Non-pigmented ciliary epithelial cell (primary cell): ENCODE results near the gene RAB3B.

Experiments used
- DNase-seq: peaks from one replicate; pipeline ENCODE4 v3.0.0-alpha.2; 2010; ENCODE audit warnings: low read depth

Gene RAB3B

DNA sequence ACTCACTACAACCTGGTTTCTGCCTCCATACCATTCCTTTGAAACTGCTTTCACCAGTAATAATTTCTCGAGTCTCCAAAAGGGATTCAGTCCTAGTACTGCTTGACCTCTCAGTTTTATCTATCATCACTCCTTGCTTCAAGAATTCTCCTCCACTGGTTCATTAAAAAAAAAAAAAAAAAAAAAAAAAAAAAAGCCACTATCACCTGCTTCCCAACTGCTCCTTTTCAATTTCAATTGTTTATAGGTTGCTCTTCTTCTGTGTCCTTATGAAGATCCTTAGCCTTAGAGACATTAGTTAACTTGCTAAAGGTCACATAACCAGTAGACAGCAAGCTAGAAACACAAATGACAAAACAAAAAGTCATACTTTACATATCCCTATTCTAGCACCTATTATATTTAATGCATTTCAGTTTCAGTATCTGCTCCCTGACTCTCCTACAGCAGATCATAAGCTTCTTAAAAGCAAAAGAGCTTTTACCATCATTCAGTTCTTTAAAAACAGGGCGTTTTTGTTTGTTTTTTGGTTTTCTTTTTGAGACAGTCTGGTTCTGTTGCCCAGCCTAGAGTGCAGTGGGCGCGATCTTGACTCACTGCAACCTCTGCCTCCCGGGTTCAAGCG is 119.0 kb downstream of the RAB3B start:
- no peak for DNase-seq

GRCh38 chr1:51870603-51871350 is 119.7 kb downstream of the RAB3B start:
- no peak for DNase-seq

DNA sequence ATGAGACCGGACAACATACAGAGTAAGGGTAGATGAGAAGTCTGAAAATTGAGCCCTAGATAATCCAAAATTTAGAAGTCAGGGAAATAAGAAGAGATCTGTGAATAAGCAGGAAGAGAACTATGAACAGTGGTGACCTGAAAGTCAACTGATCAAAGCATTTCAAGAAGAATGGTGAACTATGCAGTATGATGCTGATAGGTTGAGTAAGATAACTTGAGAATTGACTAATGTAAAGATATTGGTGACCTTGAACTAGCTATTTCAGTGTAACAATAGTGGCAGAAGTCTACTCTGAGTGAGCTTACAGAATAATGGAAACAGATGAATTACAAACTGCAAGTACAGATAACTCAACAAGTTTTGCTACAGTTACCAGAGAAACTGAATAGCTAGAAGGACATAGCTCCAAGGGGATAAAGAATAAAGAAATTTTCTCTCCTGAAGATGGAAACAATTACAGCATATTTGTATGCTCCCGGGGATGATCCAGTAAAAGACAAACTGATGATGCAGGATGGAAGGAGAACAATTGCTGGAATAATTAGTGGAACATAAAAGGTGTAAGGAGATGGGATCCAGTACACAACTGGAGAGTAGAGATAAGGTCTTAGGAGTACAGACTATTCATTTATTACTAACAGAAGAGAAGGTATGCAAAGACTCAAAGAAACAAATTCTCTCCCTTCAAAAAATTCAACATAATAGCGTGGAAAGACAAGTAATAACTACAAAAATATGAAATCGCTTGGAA is 122.8 kb downstream of the RAB3B start:
- no peak for DNase-seq

DNA sequence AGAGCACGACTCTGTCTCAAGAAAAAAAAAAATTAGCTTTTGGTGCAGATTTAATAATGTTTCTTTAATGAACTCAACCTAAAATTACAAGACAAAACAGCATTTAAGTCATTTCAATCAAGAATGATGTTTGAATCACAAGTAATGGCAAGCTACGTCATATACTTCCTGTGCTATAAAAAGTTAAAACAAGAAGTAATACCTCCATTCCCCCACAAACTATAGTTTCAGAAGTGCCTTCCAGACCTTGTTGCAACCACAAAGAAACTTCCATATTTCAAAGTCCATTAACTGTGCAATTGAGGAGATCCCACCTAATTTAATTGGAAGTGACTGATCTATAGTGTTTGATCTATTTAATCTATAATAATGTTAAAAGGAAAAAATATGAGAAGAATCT is 127.1 kb downstream of the RAB3B start:
- DNase-seq, result no peak

- DNase-seq, result no peak
Observed at GRCh38 chr1:51861669-51862068, 128.8 kb downstream of the RAB3B start.

GRCh38 chr1:51859735-51860134 is 130.8 kb downstream of the RAB3B start:
- no peak for DNase-seq

GRCh38 chr1:51859333-51859732 is 131.2 kb downstream of the RAB3B start:
- DNase-seq, result no peak

- DNase-seq, result no peak
Observed at GRCh38 chr1:51858892-51859291, 131.6 kb downstream of the RAB3B start.
